ENCODE results near the gene SHMT2.

Gene SHMT2

GRCh38 chr12:57208631-57209282 lies 20.8 kb upstream of the SHMT2 start:
- Histone ChIP-seq H4K20me1 (peaks cover 0 to 99% (median 15%) of the 10 kb centered on the region in 11 experiments; a peak in 12 of 22 replicates), H3K4me3 (no peak overlapping the region), H3K4me2 (peak overlapping the region in 5 of 11 experiments; percentile 21 to 89 (median 50); a peak in 10 of 22 replicates), H3K27me3 (peaks cover 2 to 5% (median 4%) of the 10 kb centered on the region in 11 experiments), H3K9me3 (replicated peaks in 1 of 11) (no peaks in the 10 kb centered on the region), H3K36me3 (peaks cover 5 to 94% (median 21%) of the 10 kb centered on the region in 11 experiments; a peak in 16 of 22 replicates), H3K9ac (peak overlapping the region in 2 of 11 experiments; percentile 29 to 39; a peak in 1 of 22 replicates), H3K4me1 (peaks cover 14 to 65% (median 54%) of the 10 kb centered on the region in 10 experiments), H3K27ac (no peak overlapping the region)
- TF ChIP-seq Cebpa-rat (IDR thresholded peaks at IDR 0.05): no peak

- H3K9ac ChIP-seq: no peak overlapping the region; a peak in 1 of 22 replicates
- no peak overlapping the region for H3K27ac ChIP-seq
- no peak overlapping the region for H3K4me3 ChIP-seq
- no peaks in the 10 kb centered on the region for H3K9me3 ChIP-seq (replicated peaks in 1 of 11)
- H3K4me2 ChIP-seq: peak overlapping the region in 9 of 11 experiments; percentile 39 to 89 (median 75); a peak in 16 of 22 replicates
- peaks cover under 1 to 83% (median 9%) of the 10 kb centered on the region in 11 experiments; a peak in 15 of 22 replicates for H3K36me3 ChIP-seq
- H3K4me1 ChIP-seq: peaks cover 25 to 70% (median 65%) of the 10 kb centered on the region in 10 experiments
- peaks cover 5 to 99% (median 24%) of the 10 kb centered on the region in 11 experiments; a peak in 18 of 22 replicates for H4K20me1 ChIP-seq
- peaks cover 13 to 16% (median 16%) of the 10 kb centered on the region in 11 experiments for H3K27me3 ChIP-seq
- no peak for TF ChIP-seq Cebpa-rat (IDR thresholded peaks at IDR 0.05)
These were observed 19.6 kb upstream of the SHMT2 start for GRCh38 chr12:57209916-57210315.

GRCh38 chr12:57210461-57210860 lies 19.1 kb upstream of the SHMT2 start:
- Histone ChIP-seq H3K4me3 (no peak overlapping the region), H3K9ac (peak overlapping the region in 2 of 11 experiments; percentile 2 to 33; a peak in 3 of 22 replicates), H3K27me3 (peaks cover 19 to 22% (median 21%) of the 10 kb centered on the region in 11 experiments), H3K4me2 (peak overlapping the region in 9 of 11 experiments; percentile 39 to 89 (median 75); a peak in 18 of 22 replicates), H3K27ac (no peak overlapping the region), H4K20me1 (peaks cover 11 to 99% (median 27%) of the 10 kb centered on the region in 11 experiments; a peak in 20 of 22 replicates), H3K9me3 (replicated peaks in 1 of 11) (no peaks in the 10 kb centered on the region), H3K4me1 (peaks cover 30 to 76% (median 68%) of the 10 kb centered on the region in 10 experiments), H3K36me3 (peaks cover 0 to 78% (median 4%) of the 10 kb centered on the region in 11 experiments; a peak in 13 of 22 replicates)
- no peak for TF ChIP-seq Cebpa-rat (IDR thresholded peaks at IDR 0.05)

GRCh38 chr12:57210926-57211692 lies 18.4 kb upstream of the SHMT2 start:
- Histone ChIP-seq H4K20me1 (peaks cover 17 to 99% (median 33%) of the 10 kb centered on the region in 11 experiments; a peak in 20 of 22 replicates), H3K27ac (no peak overlapping the region), H3K9me3 (replicated peaks in 1 of 11) (no peaks in the 10 kb centered on the region), H3K4me1 (peaks cover 37 to 82% (median 75%) of the 10 kb centered on the region in 10 experiments), H3K27me3 (peaks cover 25 to 28% (median 27%) of the 10 kb centered on the region in 11 experiments), H3K9ac (peak overlapping the region in 2 of 11 experiments; percentile 2 to 33; a peak in 3 of 22 replicates), H3K4me2 (peak overlapping the region in 9 of 11 experiments; percentile 39 to 89 (median 75); a peak in 18 of 22 replicates), H3K4me3 (no peak overlapping the region), H3K36me3 (peaks cover 0 to 71% (median 0%) of the 10 kb centered on the region in 11 experiments; a peak in 12 of 22 replicates)
- no peak for TF ChIP-seq Cebpa-rat (IDR thresholded peaks at IDR 0.05)

GRCh38 chr12:57211791-57212700 lies 17.5 kb upstream of the SHMT2 start:
- peak overlapping the region in 10 of 11 experiments; percentile 24 to 89 (median 74); a peak in 18 of 22 replicates for H3K4me2 ChIP-seq
- no peak overlapping the region for H3K27ac ChIP-seq
- H3K9ac ChIP-seq: peak overlapping the region in 1 of 11 experiments; percentile 4; a peak in 1 of 22 replicates
- peaks cover 0 to 63% (median 0%) of the 10 kb centered on the region in 11 experiments; a peak in 10 of 22 replicates for H3K36me3 ChIP-seq
- no peak overlapping the region for H3K4me3 ChIP-seq
- peaks cover 44 to 89% (median 81%) of the 10 kb centered on the region in 10 experiments for H3K4me1 ChIP-seq
- no peaks in the 10 kb centered on the region for H3K9me3 ChIP-seq (replicated peaks in 1 of 11)
- H3K27me3 ChIP-seq: peaks cover 35 to 38% (median 37%) of the 10 kb centered on the region in 11 experiments
- H4K20me1 ChIP-seq: peaks cover 22 to 97% (median 39%) of the 10 kb centered on the region in 11 experiments
- TF ChIP-seq Cebpa-rat (IDR thresholded peaks at IDR 0.05): no peak

GRCh38 chr12:57212701-57213057 lies 16.8 kb upstream of the SHMT2 start:
- Histone ChIP-seq H4K20me1 (peaks cover 28 to 97% (median 46%) of the 10 kb centered on the region in 11 experiments), H3K4me3 (no peak overlapping the region), H3K4me1 (peaks cover 47 to 96% (median 87%) of the 10 kb centered on the region in 10 experiments), H3K4me2 (peak overlapping the region; percentile 24 to 89 (median 71); a peak in 21 of 22 replicates), H3K36me3 (peaks cover 0 to 58% (median 0%) of the 10 kb centered on the region in 11 experiments; a peak in 10 of 22 replicates), H3K9me3 (replicated peaks in 1 of 11) (no peaks in the 10 kb centered on the region), H3K27ac (no peak overlapping the region), H3K27me3 (peaks cover 41 to 44% (median 43%) of the 10 kb centered on the region in 11 experiments), H3K9ac (peak overlapping the region in 4 of 11 experiments; percentile 2 to 40 (median 27); a peak in 1 of 22 replicates)
- no peak for TF ChIP-seq Cebpa-rat (IDR thresholded peaks at IDR 0.05)

- Histone ChIP-seq H3K4me3 (no peak overlapping the region), H3K9ac (peak overlapping the region in 4 of 11 experiments; percentile 2 to 40 (median 27); a peak in 1 of 22 replicates), H3K27me3 (peaks cover 46 to 49% (median 48%) of the 10 kb centered on the region in 11 experiments), H3K27ac (no peak overlapping the region), H3K9me3 (replicated peaks in 1 of 11) (no peaks in the 10 kb centered on the region), H3K4me2 (peak overlapping the region; percentile 24 to 89 (median 71)), H4K20me1 (peaks cover 33 to 97% (median 49%) of the 10 kb centered on the region in 11 experiments), H3K4me1 (peaks cover 47 to 94% (median 86%) of the 10 kb centered on the region in 10 experiments), H3K36me3 (peaks cover 0 to 53% (median 0%) of the 10 kb centered on the region in 11 experiments; a peak in 10 of 22 replicates)
- TF ChIP-seq Cebpa-rat (IDR thresholded peaks at IDR 0.05): no peak
These were observed 16.3 kb upstream of the SHMT2 start for GRCh38 chr12:57213058-57213715.
